ENCODE data around the gene NOMO2.
"Not testable (repeated sequence)": the region's sequence is repeated elsewhere in the genome, so short reads cannot be mapped to it uniquely, and the experiment has no call there.

NOMO2 gene

GRCh38 chr16:18521445-18522181 lies 40.3 kb downstream of the NOMO2 start:
- not testable (repeated sequence) for DNase-seq (ENCODE audit: low read depth, low spot score)

GRCh38 chr16:18518536-18519283 lies 43.2 kb downstream of the NOMO2 start:
- not testable (repeated sequence) for DNase-seq (ENCODE audit: low read depth, low spot score)

- DNase-seq (ENCODE audit: low read depth, low spot score) = not testable (repeated sequence)
Observed at GRCh38 chr16:18498430-18498829, 63.5 kb downstream of the NOMO2 start.

GRCh38 chr16:18497032-18497431 lies 64.9 kb downstream of the NOMO2 start:
- not testable (repeated sequence) for DNase-seq (ENCODE audit: low read depth, low spot score)

GRCh38 chr16:18492118-18492897 lies 69.6 kb downstream of the NOMO2 start:
- DNase-seq (ENCODE audit: low read depth, low spot score) = not testable (repeated sequence)

- DNase-seq (ENCODE audit: low read depth, low spot score) = not testable (repeated sequence)
Observed at GRCh38 chr16:18436025-18436424, 125.9 kb downstream of the NOMO2 start.

- not testable (repeated sequence) for DNase-seq (ENCODE audit: low read depth, low spot score)
Observed at GRCh38 chr16:18415827-18416226, 146.1 kb downstream of the NOMO2 start.

- not testable (repeated sequence) for DNase-seq (ENCODE audit: low read depth, low spot score)
Observed at GRCh38 chr16:18409532-18410293, 152.2 kb downstream of the NOMO2 start.

- not testable (repeated sequence) for DNase-seq (ENCODE audit: low read depth, low spot score)
Observed at GRCh38 chr16:18401851-18402657, 159.8 kb downstream of the NOMO2 start.

- DNase-seq (ENCODE audit: low read depth, low spot score) = not testable (repeated sequence)
Observed at GRCh38 chr16:18401159-18401558, 160.7 kb downstream of the NOMO2 start.

GRCh38 chr16:18394363-18394762 lies 167.5 kb downstream of the NOMO2 start:
- DNase-seq (ENCODE audit: low read depth, low spot score) = not testable (repeated sequence)

GRCh38 chr16:18387767-18388166 lies 174.1 kb downstream of the NOMO2 start:
- not testable (repeated sequence) for DNase-seq (ENCODE audit: low read depth, low spot score)

- not testable (repeated sequence) for DNase-seq (ENCODE audit: low read depth, low spot score)
Observed at GRCh38 chr16:18386517-18386916, 175.4 kb downstream of the NOMO2 start.

GRCh38 chr16:18385285-18385684 lies 176.6 kb downstream of the NOMO2 start:
- DNase-seq (ENCODE audit: low read depth, low spot score) = not testable (repeated sequence)

- not testable (repeated sequence) for DNase-seq (ENCODE audit: low read depth, low spot score)
Observed at GRCh38 chr16:18384869-18385268, 177.0 kb downstream of the NOMO2 start.

- DNase-seq (ENCODE audit: low read depth, low spot score) = not testable (repeated sequence)
Observed at GRCh38 chr16:18384098-18384636, 177.7 kb downstream of the NOMO2 start.

GRCh38 chr16:18382696-18383095 lies 179.2 kb downstream of the NOMO2 start:
- DNase-seq (ENCODE audit: low read depth, low spot score) = not testable (repeated sequence)

Measured in iPS DF 19.7 (cell line).